HCT116 (cell line): ENCODE measurements around the gene KLHDC9. TPM values are rescaled to one million over a fixed set of nuclear protein-coding genes. Genes with fewer than 3 reads are reported as not detected.
A peak's percentile ranks its signal among the peaks of the same experiment; 100 is the strongest.

Source experiments
- ATAC-seq: fragments of 200-7000 bp; cut with Tn5 transposase; 2 replicates; pipeline ENCODE4 v1.9.1; 2020; ENCODE audit warnings: mild to moderate bottlenecking, moderate library complexity
- BruUV-seq: library from RNA; stranded (reverse); fragments of 400-500 nt; replicated peaks from 2 replicates; lab custom pipeline; 2021; lab: Mats Ljungman, UMichigan
- CTCF ChIA-PET: fragments of 300-600 bp; sonication (Branson Sonifier 250); formaldehyde crosslinking; loops from one replicate; lab custom pipeline; 2021; ENCODE audit warnings: antibody characterized with exemption; lab: Charles Lee
- POLR2A ChIA-PET: fragments of 300-600, 350-600 bp; sonication (Branson Sonifier 250); formaldehyde crosslinking; loops from one replicate; lab custom pipeline; 2021; ENCODE audit warnings: antibody characterized with exemption; lab: Charles Lee
- RAD21 ChIA-PET, 2 experiments: fragments of 300-600 bp; sonication (Branson Sonifier 250); formaldehyde crosslinking; loops; one replicate each; lab custom pipeline; 2023; ENCODE audit warnings: low total read pairs in 2 of 2; ENCODE audit not compliant: uncharacterized antibody in 2 of 2, unreplicated experiment in 2 of 2, low non-redundant PET in 1 of 2; lab: Charles Lee
- DNase-seq: peaks from one replicate; pipeline ENCODE4 v3.0.0-alpha.2; 2010; ENCODE audit warnings: low read depth, low spot score
- H2AFZ ChIP-seq: fragments of 200-600 bp; shearing (Covaris generic), sonication (generic); 2 replicates; pipeline ENCODE4 v1.6.1; 2017; ENCODE audit warnings: low read depth, mixed run types, mixed read lengths, antibody characterized with exemption, low read length; ENCODE audit not compliant: poor library complexity, severe bottlenecking
- H3K27ac ChIP-seq: 2 replicates; pipeline ENCODE4 v1.5.1; 2012; ENCODE audit warnings: low read depth, low read length
- H3K27me3 ChIP-seq: fragments of 200-600 bp; sonication (generic); 2 replicates; pipeline ENCODE4 v1.6.1; 2016; ENCODE audit warnings: mixed run types, low read length, mixed read lengths; ENCODE audit not compliant: insufficient read depth
- H3K36me3 ChIP-seq, 2 experiments: fragments of 200-500 bp in 1 of 2; fragments of 200-600 bp in 1 of 2; sonication (Bioruptor generic) in 1 of 2; sonication (generic) in 1 of 2; 2 replicates each; pipeline versions ENCODE4 v1.5.1 to v1.6.1; 2014 to 2016; ENCODE audit warnings: low read length in 2 of 2, inconsistent platforms in 1 of 2, mixed read lengths in 1 of 2, mixed run types in 1 of 2; ENCODE audit not compliant: insufficient read depth in 2 of 2, control insufficient read depth in 1 of 2
- H3K4me1 ChIP-seq, 2 experiments: fragments of 200-600 bp in 1 of 2; sonication (generic) in 1 of 2; 2 replicates each; pipeline versions ENCODE4 v1.5.1 to v1.6.1; 2012 to 2017; ENCODE audit warnings: low read length in 2 of 2, inconsistent platforms in 1 of 2, mild to moderate bottlenecking in 1 of 2, mixed read lengths in 1 of 2, mixed run types in 1 of 2, moderate library complexity in 1 of 2; ENCODE audit not compliant: insufficient read depth in 2 of 2, control insufficient read depth in 1 of 2
- H3K4me2 ChIP-seq: fragments of 200-600 bp; sonication (generic); 2 replicates; pipeline ENCODE4 v1.6.1; 2017; ENCODE audit warnings: mixed run types, low read length, mixed read lengths
- H3K4me3 ChIP-seq, 2 experiments: fragments of 200-600 bp in 1 of 2; sonication (generic) in 1 of 2; replicated peaks in 1 of 2; 2 replicates each; pipeline ENCODE4 v1.5.1; 2011 to 2016; ENCODE audit warnings: low read length in 2 of 2, control low read depth in 1 of 2, low read depth in 1 of 2, mild to moderate bottlenecking in 1 of 2, mixed read lengths in 1 of 2, mixed run types in 1 of 2
- H3K79me2 ChIP-seq: fragments of 200-600 bp; sonication (generic); 2 replicates; pipeline ENCODE4 v1.6.1; 2017; ENCODE audit warnings: mild to moderate bottlenecking, mixed run types, low read length, moderate library complexity, mixed read lengths; ENCODE audit not compliant: insufficient read depth
- H3K9ac ChIP-seq: fragments of 200-600 bp; sonication (generic); 2 replicates; pipeline ENCODE4 v1.6.1; 2016; ENCODE audit warnings: low read length, mixed read lengths
- H3K9me2 ChIP-seq: fragments of 200-600 bp; sonication (generic), shearing (Covaris generic); 2 replicates; pipeline ENCODE4 v1.6.1; 2017; ENCODE audit warnings: mixed run types, mild to moderate bottlenecking, moderate library complexity; ENCODE audit not compliant: insufficient read depth
- H3K9me3 ChIP-seq, 2 experiments: fragments of 200-500 bp in 1 of 2; fragments of 200-600 bp in 1 of 2; sonication (Bioruptor generic) in 1 of 2; sonication (generic) in 1 of 2; 2 replicates each; pipeline ENCODE4 v1.6.1; 2014 to 2017; ENCODE audit warnings: low read length in 2 of 2, mixed read lengths in 2 of 2, inconsistent platforms in 1 of 2, low read depth in 1 of 2, mild to moderate bottlenecking in 1 of 2, mixed run types in 1 of 2, moderate library complexity in 1 of 2; ENCODE audit not compliant: control insufficient read depth in 1 of 2, insufficient read depth in 1 of 2
- H4K20me1 ChIP-seq: fragments of 200-600 bp; sonication (generic), shearing (Covaris generic); 2 replicates; pipeline ENCODE4 v1.6.1; 2017; ENCODE audit warnings: mixed run types, mild to moderate bottlenecking, moderate library complexity; ENCODE audit not compliant: insufficient read depth
- FOSL1 ChIP-seq: IDR thresholded peaks from 2 replicates; pipeline ENCODE4 v1.6.1; 2012; ENCODE audit warnings: low read depth
- POLR2A ChIP-seq: IDR thresholded peaks from 2 replicates; pipeline ENCODE4 v1.7.0; 2011; ENCODE audit warnings: borderline replicate concordance; ENCODE audit not compliant: insufficient read depth, insufficient read length; ENCODE audit errors: extremely low read depth
- RAD21 ChIP-seq: IDR thresholded peaks from 2 replicates; pipeline ENCODE4 v1.6.1; 2012; ENCODE audit warnings: low read depth, mild to moderate bottlenecking
- intact Hi-C: fragments of 100-400 bp; cut with micrococcal nuclease; formaldehyde crosslinking; loops from 2 replicates; pipeline ENCODE4 v1.10.0; 2022
- total RNA-seq: library from RNA; stranded (reverse); gene quantifications from one replicate; pipeline ENCODE4 v1.2.1, GENCODE V29; 2021; ENCODE audit not compliant: unreplicated experiment
- TF ChIP-seq, protein P1 (sequence below), 3 experiments: fragments of 200-600 bp in 1 of 3; sonication (generic) in 1 of 3; IDR thresholded peaks in 2 of 3; conservative IDR thresholded peaks in 1 of 3; 2 replicates each; pipeline ENCODE4 v1.5.1; 2012 to 2017; ENCODE audit warnings: low read depth in 2 of 3, low read length in 2 of 3, antibody characterized with exemption in 1 of 3, borderline replicate concordance in 1 of 3, control low read depth in 1 of 3, mild to moderate bottlenecking in 1 of 3, mixed read lengths in 1 of 3, mixed run types in 1 of 3, moderate library complexity in 1 of 3; ENCODE audit not compliant: insufficient read depth in 1 of 3

Gene KLHDC9
- total RNA-seq, 1 experiment from 2014 or later = 1.4 TPM

GRCh38 chr1:161071886-161072371 lies 26.2 kb upstream of the KLHDC9 start:
- Histone ChIP-seq H3K79me2 (no peaks in the 10 kb centered on the region), H3K9ac (no peak overlapping the region), H3K27ac (no peak overlapping the region), H3K27me3 (no peaks in the 10 kb centered on the region), H3K4me3 (no peak overlapping the region), H3K36me3 (no peaks in the 10 kb centered on the region), H3K9me3 (no peaks in the 10 kb centered on the region), H3K4me1 (peaks cover 0 to 46% of the 10 kb centered on the region in 2 experiments; a peak in 2 of 4 replicates), H3K4me2 (no peak overlapping the region), H2AFZ (no peak overlapping the region), H3K9me2 (no peaks in the 10 kb centered on the region), H4K20me1 (no peaks in the 10 kb centered on the region)
- ChIA-PET RAD21 (interaction anchor here in 1 of 2 experiments (1.2 kb wide), 1 partner anchor 80 kb away, joined by 5 read pairs; no protein-coding TSS in a partner anchor), CTCF (interaction anchor here (0.6 to 3.1 kb wide), 14 partner anchors 11 to 94 kb away, joined by 3 to 25 read pairs (median 3); partner anchors contain the start of genes KLHDC9, PPOX and USF1), POLR2A (interaction anchor here (0.6 kb wide), 1 partner anchor 44 kb away, joined by 3 read pairs; no protein-coding TSS in a partner anchor)
- intact Hi-C loops = loop anchor here (1.0 kb wide), 1 partner anchor 25 kb away; no protein-coding TSS in a partner anchor
- DNase-seq (peak; percentile 29), ATAC-seq (peak; percentile 66)
- TF ChIP-seq, protein P1, sequence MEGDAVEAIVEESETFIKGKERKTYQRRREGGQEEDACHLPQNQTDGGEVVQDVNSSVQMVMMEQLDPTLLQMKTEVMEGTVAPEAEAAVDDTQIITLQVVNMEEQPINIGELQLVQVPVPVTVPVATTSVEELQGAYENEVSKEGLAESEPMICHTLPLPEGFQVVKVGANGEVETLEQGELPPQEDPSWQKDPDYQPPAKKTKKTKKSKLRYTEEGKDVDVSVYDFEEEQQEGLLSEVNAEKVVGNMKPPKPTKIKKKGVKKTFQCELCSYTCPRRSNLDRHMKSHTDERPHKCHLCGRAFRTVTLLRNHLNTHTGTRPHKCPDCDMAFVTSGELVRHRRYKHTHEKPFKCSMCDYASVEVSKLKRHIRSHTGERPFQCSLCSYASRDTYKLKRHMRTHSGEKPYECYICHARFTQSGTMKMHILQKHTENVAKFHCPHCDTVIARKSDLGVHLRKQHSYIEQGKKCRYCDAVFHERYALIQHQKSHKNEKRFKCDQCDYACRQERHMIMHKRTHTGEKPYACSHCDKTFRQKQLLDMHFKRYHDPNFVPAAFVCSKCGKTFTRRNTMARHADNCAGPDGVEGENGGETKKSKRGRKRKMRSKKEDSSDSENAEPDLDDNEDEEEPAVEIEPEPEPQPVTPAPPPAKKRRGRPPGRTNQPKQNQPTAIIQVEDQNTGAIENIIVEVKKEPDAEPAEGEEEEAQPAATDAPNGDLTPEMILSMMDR (IDR thresholded peaks at IDR 0.05 in 2 of 3, conservative IDR thresholded peaks at IDR 0.05 in 1 of 3; ENCODE audit: borderline replicate concordance in 1 of 3, insufficient read depth in 1 of 3, low read depth in 2 of 3, low read length in 2 of 3) = peak; percentile 57 to 88 (median 70)
- TF ChIP-seq RAD21 = peak; percentile 90
- no peak for TF ChIP-seq POLR2A
- TF ChIP-seq FOSL1 = no peak
- BruUV-seq = no TSS peak
